Thyroid gland (tissue), 4 donors: ENCODE results near the gene PDE3B. TPM values are rescaled to one million over a fixed set of nuclear protein-coding genes. Genes with fewer than 3 reads are reported as not detected.
"Not testable (repeated sequence)": the region's sequence is repeated elsewhere in the genome, so short reads cannot be mapped to it uniquely, and the experiment has no call there.

Experiments used
- DNase-seq, 2 donors: peaks; one replicate each; pipeline ENCODE4 v3.0.0-alpha.2; 2019
- H3K27ac ChIP-seq, 3 donors: fragments of 200-600 bp; sonication (generic); 1 replicate in 2 of 3; 2 replicates in 1 of 3; pipeline ENCODE4 v1.5.1; 2016 to 2019; ENCODE audit warnings: mild to moderate bottlenecking in 1 of 3, moderate library complexity in 1 of 3
- H3K27me3 ChIP-seq: fragments of 200-600 bp; sonication (generic); one replicate; pipeline ENCODE4 v1.5.1; 2019
- H3K36me3 ChIP-seq, 2 donors: fragments of 200-600 bp; sonication (generic); one replicate each; pipeline ENCODE4 v1.5.1; 2016 to 2019
- H3K4me1 ChIP-seq, 2 donors: fragments of 200-600 bp; sonication (generic); one replicate each; pipeline ENCODE4 v1.5.1; 2017 to 2019
- H3K4me3 ChIP-seq, 3 donors: fragments of 200-600 bp; sonication (generic); replicated peaks in 1 of 3; 1 replicate in 2 of 3; 2 replicates in 1 of 3; pipeline ENCODE4 v1.5.1; 2016; ENCODE audit warnings: mild to moderate bottlenecking in 1 of 3
- H3K9me3 ChIP-seq: fragments of 200-600 bp; sonication (generic); one replicate; pipeline ENCODE4 v1.5.1; 2017
- POLR2A ChIP-seq, 2 donors: fragments of 450-650 bp; IDR thresholded peaks; one replicate each; pipeline ENCODE4 v1.6.1; 2017; ENCODE audit warnings: antibody characterized with exemption in 2 of 2, mild to moderate bottlenecking in 2 of 2, moderate library complexity in 1 of 2
- WGBS, 2 donors: methylation state at CpG; one replicate each; pipeline ENCODE4 v1.1.5; 2017; 5-methylcytosine and 5-hydroxymethylcytosine counted together
- intact Hi-C: fragments of 100-400 bp; cut with DNase I; formaldehyde crosslinking; loops from one replicate; pipeline ENCODE4 v1.15.1; 2023
- total RNA-seq, 4 donors: library from RNA; depleted of rRNA; stranded (reverse); fragments of >200 nt; gene quantifications; one replicate each; pipeline ENCODE4 v1.2.3, GENCODE V29; 2016
- TF ChIP-seq, protein P1 (sequence below), 6 experiments: fragments of 200-600 bp in 3 of 6; fragments of 450-650 bp in 3 of 6; sonication (generic) in 3 of 6; IDR thresholded peaks; one replicate each; pipeline ENCODE4 v1.5.1; 2016 to 2019; ENCODE audit warnings: antibody characterized with exemption in 6 of 6, mild to moderate bottlenecking in 2 of 6, inconsistent platforms in 1 of 6, moderate library complexity in 1 of 6

Gene PDE3B
- total RNA-seq, 4 donors from 2014 or later = 2.0 to 3.9 (median 3.2) TPM

DNA sequence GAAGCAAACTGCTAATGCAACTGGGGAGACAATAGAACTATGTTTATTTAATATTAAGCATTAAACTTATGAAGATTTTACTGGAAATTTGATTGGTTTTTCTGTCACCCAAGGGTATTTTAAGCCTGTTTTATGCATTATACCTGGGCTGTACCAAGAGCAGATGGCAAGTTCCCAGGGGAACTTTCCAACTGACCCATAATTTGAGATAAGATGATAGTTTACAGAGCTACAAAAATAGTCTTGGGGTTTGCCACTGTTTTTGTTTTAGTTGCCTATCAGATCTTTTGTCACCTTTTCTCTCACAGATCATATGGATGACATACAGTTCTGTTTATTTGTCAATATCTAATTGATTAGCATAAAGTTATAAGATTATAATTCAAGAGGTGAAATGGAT lies 43.9 kb downstream of the PDE3B start:
- no peak for TF ChIP-seq POLR2A (IDR thresholded peaks at IDR 0.05)
- TF ChIP-seq, protein P1, sequence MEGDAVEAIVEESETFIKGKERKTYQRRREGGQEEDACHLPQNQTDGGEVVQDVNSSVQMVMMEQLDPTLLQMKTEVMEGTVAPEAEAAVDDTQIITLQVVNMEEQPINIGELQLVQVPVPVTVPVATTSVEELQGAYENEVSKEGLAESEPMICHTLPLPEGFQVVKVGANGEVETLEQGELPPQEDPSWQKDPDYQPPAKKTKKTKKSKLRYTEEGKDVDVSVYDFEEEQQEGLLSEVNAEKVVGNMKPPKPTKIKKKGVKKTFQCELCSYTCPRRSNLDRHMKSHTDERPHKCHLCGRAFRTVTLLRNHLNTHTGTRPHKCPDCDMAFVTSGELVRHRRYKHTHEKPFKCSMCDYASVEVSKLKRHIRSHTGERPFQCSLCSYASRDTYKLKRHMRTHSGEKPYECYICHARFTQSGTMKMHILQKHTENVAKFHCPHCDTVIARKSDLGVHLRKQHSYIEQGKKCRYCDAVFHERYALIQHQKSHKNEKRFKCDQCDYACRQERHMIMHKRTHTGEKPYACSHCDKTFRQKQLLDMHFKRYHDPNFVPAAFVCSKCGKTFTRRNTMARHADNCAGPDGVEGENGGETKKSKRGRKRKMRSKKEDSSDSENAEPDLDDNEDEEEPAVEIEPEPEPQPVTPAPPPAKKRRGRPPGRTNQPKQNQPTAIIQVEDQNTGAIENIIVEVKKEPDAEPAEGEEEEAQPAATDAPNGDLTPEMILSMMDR (IDR thresholded peaks at IDR 0.05) = no peak
- intact Hi-C loops = no loop called here
- no peaks in the 10 kb centered on the region for H3K27me3 ChIP-seq

DNA sequence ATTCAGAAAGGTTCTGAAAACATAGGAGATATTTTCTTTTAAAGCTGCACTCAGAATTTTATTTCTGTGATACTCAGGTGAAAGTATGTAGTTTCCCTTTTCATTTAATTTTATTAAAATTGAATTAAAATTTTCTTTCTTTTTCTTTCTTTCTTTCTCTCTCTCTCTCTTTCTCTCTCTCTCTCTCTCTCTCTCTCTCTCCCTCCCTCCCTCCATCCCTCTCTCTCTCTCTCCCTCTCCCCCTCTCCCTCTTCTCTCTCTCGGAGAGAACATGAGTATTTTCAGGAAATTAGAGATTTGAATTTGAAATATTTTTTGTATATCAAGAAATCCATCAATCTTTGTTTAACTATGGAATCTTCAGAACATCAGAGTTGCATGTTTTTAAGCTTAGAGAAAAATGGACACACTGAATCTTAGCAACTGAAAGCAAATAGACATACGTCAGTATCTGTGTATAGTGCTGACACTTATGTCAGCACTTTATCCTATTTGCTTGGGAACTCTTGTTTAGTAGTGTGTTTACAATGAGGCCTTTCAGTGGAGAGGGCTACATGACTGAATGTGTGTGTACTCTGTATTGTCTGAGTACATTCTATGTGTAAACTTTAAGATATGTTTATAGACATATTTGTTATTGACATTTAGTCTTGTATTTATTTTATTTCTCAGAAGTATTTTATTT lies 44.5 kb downstream of the PDE3B start:
- H3K4me3 ChIP-seq = no peak overlapping the region
- H3K9me3 ChIP-seq = no peaks in the 10 kb centered on the region
- intact Hi-C loops = no loop called here
- no peak overlapping the region for H3K27ac ChIP-seq
- H3K27me3 ChIP-seq = no peaks in the 10 kb centered on the region
- no peak for DNase-seq
- 59 to 69% methylated on average over 2 of the region's 2 CpGs for WGBS, 2 donors
- TF ChIP-seq, protein P1 (IDR thresholded peaks at IDR 0.05) = no peak
- H3K4me1 ChIP-seq = no peaks in the 10 kb centered on the region
- H3K36me3 ChIP-seq = no peaks in the 10 kb centered on the region

More for the DNA sequence above, 43.9 kb downstream of the PDE3B start:
- DNase-seq = no peak
- Histone ChIP-seq H3K36me3 (no peaks in the 10 kb centered on the region), H3K4me1 (no peaks in the 10 kb centered on the region), H3K4me3 (no peak overlapping the region), H3K27ac (no peak overlapping the region), H3K9me3 (no peaks in the 10 kb centered on the region)

DNA sequence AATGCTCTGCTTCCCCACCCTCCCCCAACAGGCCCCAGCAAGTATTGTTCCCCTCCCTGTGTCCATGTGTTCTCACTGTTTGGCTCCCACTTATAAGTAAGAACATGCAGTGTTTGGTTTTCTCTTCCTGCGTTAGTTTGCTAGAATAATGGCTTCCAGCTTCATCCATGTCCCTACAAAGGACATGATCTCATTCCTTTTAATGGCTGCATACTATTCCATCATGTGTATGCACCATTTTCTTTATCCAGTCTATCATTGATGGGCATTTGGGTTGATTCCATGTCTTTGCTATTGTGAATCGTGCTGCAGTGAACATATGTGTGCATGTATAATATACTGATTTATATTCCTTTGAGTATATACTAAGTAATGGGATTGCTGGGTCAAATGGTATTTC lies 52.1 kb downstream of the PDE3B start:
- H3K4me1 ChIP-seq, H3K36me3 ChIP-seq, DNase-seq, intact Hi-C loops, H3K27me3 ChIP-seq, H3K27ac ChIP-seq, H3K9me3 ChIP-seq, H3K4me3 ChIP-seq: not testable (repeated sequence)
- WGBS, 2 donors = 84 to 91% methylated on average over 2 of the region's 2 CpGs

- H3K4me3 ChIP-seq = no peak overlapping the region
- 50 to 54% methylated on average over 1 of the region's 1 CpG for WGBS, 2 donors
- H3K36me3 ChIP-seq = no peaks in the 10 kb centered on the region
- no peak for DNase-seq
- TF ChIP-seq, protein P1 (IDR thresholded peaks at IDR 0.05) = no peak
- no peak for TF ChIP-seq POLR2A (IDR thresholded peaks at IDR 0.05)
- intact Hi-C loops = no loop called here
- no peaks in the 10 kb centered on the region for H3K27me3 ChIP-seq
- no peak overlapping the region for H3K27ac ChIP-seq
- no peaks in the 10 kb centered on the region for H3K4me1 ChIP-seq
- no peaks in the 10 kb centered on the region for H3K9me3 ChIP-seq
Measured at GRCh38 chr11:14698771-14699170, 55.2 kb downstream of the PDE3B start.

DNA sequence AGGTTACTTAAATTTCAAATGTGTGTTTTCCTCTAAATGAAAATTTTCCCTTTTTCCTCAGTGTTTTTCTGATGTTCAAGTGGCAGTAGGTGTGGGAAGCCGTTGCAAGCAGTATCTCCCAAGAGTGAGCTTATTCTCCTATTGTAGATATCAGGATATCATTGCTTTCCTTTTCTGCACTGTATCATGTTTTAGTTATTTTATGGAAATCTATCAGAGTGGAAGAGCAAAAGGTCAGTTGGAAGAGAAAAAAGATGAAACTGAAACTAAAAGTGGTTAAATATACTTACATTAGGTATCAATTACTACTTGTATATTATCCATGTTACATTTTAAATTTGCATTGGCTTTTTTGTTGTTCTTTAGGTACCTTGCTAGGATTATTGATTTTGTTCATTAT lies 57.0 kb downstream of the PDE3B start:
- no peaks in the 10 kb centered on the region for H3K9me3 ChIP-seq
- DNase-seq = no peak
- 63 to 64% methylated on average over 1 of the region's 1 CpG for WGBS, 2 donors
- H3K36me3 ChIP-seq = no peaks in the 10 kb centered on the region
- H3K27me3 ChIP-seq = no peaks in the 10 kb centered on the region
- TF ChIP-seq POLR2A (IDR thresholded peaks at IDR 0.05) = no peak
- TF ChIP-seq, protein P1 (IDR thresholded peaks at IDR 0.05) = no peak
- no peaks in the 10 kb centered on the region for H3K4me1 ChIP-seq
- intact Hi-C loops = no loop called here
- no peak overlapping the region for H3K4me3 ChIP-seq
- H3K27ac ChIP-seq = no peak overlapping the region
